ENCODE measurements around the gene SLC35C1.

The SLC35C1 gene

DNA sequence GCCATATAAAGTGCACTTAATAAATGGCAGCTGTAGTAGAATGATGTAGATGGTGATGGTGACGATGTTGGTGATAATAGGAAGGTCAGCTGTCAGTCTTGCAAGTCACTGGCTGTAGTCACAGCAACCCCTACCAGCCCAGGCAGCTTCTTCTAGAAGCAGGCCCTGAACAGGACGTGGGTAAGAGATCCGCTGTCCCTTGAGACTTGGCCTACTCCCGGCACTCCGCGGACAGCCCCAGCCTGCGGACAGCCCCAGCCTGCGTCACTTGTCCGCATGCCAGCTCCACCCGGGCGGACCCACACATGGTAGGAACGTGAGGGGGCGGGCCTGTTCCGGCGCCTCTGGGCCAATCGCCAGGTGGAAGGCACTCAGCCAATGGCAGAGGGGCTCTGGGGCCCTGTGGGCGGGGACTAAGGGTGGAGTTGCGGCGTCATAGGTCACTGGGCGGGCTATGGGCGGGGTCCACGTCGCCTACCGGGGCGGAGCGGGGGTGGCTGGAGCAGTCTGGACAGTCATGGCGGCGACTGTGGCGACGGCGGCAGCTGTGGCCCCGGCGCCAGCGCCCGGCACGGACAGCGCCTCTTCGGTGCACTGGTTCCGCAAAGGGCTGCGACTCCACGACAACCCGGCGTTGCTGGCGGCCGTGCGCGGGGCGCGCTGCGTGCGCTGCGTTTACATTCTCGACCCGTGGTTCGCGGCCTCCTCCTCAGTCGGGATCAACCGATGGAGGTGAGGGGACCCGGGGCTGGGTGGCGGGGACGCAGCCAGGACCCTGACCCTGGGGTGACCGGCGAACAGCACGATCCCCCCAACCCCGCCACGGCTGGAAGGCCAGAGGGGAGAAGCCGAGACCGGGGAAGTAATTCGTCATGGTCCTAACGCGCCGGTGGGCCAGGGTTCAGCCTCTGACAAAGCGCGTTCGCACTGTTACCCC, 42.3 kb downstream of the SLC35C1 start, which contains the start of gene CRY2:
TSS of gene CRY2 (plus strand) at position 502 of the 937 bp plus-strand sequence. CDS start at position 518, 16 bp downstream.
- DNase-seq (ENCODE audit: low read depth in 3 of 3), result peak; percentile 98 to 99 (median 99)

DNA sequence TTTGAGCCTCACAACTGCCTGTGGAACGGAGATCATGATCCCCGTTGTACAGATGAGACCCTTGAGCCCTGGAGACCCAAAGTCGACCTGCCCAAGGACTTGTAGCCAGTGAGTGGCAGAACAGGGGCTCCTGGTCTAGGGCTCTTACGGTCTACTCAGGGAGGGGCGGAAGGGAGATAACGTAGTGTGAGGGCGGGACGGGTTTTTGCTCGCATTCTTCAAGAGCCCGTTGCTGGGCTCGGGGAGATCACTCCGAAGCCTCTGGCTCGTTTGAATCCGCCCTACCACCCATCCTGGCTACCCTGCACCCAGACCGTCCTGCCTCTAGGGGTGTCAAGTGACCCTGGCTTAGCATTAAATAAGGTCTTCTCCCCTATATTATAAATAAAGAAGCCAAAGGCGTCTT, 43.0 kb downstream of the SLC35C1 start:
- peak in 1 of 3 experiments; percentile 8 for DNase-seq (ENCODE audit: low read depth in 3 of 3)

DNA sequence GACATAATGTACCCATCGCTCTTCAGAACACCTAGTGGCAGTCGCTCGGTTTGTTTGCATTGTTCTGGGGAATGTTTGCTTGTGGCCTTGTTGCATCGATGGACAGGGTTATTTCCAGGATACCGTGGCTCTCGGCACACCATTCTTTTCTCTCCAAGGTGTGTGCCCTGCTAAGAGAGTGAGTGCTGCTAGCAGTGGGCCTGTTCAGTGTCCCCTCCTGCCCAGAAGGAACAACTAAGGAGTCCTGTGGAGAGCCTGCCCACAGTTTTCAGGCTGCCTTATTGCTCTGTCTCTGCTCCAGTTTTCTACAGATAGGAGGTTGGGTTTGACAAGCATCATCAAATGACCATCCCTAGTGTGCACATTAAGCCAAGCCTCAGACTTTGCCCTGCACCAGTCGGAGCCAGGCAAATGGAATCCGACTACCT, 43.7 kb downstream of the SLC35C1 start:
- no peak for DNase-seq (ENCODE audit: low read depth in 3 of 3)

DNA sequence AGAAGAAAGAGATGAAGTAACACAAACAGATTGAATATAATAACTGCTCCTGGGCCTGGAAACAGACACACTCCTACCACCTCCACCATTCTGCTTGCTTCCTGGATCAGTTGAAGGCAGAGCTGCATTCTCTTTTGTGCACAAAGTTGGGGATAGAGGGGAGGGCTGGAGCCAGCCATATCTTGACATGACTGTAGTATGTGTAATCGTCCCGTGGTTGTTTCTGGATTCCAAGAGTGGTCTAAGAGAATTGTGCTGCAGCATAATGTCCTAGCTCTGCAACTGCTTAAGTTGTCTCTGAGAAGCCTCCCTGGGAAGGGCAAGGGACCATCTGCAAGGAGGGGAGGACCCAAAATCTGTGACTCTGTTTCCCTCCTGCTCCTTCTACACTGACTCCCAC, 45.5 kb downstream of the SLC35C1 start:
- DNase-seq (ENCODE audit: low read depth in 3 of 3), result no peak

DNA sequence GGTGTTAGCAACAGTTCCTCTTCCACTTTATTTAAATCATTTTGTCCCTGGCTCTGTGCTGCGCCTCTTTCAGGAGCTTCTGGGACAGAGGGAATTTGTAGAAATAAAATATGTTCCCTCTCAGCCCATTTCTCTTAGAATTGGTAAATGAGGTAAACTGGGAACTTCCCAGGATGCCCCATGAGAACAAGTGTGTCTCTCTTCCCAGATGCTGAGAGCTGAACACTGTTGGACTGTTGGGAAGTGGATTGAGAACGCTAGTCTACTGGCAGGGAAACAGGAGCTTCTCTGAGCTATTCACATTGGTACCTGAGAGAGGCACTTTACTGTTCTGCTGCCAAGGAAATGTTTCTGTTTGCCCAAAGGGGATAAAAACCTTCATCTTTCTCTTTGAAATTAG, 46.3 kb downstream of the SLC35C1 start:
- no peak for DNase-seq (ENCODE audit: low read depth in 3 of 3)

DNA sequence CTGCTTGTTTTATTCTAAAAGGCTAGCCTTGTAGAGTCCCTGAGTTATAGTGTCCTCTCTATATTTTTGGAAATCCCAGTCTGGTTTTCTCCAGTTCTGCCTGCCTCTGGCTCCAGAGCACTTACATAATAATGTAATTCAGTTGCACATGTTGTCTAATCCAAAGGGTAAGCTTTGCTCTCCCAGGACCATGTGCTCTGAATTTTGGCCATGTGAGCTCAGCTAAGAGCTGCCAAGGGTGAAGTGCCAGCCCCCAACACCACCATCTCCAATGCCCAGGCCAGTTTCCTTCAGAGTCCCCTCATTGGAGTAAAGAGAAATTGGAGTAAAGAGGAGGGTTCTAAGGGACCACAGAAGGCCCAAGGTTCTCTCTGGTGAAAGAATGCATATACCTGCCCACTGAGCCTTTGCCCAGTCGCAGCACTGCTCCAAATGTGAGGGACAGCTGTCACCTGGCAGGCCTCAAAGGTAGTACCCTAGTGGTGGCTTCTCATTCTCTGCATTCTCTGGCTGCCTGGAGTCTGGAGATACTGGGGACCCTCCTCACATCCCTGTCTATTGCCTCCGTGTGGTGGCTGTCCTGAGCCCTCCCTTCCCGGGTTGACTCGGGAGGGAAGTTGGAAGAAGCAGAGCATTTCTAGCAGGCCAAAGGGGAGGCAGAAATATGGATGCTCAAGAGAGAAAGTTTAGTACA, 47.2 kb downstream of the SLC35C1 start:
- DNase-seq (ENCODE audit: low read depth in 3 of 3), result no peak

DNA sequence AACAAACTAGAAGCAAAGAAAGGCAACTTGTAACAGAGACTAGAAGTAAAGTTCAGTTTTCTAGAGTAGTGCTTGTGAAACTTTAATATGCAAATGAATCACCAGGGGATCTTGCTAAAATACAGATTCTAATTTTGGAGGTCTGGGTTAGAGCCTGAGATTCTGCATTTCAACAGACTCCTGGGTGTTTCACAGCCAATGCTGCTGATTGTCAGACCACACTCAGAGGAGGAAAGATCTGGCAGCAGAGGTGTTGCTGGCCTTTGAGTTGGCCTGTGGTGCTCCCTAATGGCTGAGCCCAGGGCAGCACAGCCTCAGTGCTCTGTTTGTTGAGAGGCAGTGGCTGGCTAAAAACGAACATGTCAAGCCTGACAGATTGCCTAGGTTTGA, 47.8 kb downstream of the SLC35C1 start:
- no peak for DNase-seq (ENCODE audit: low read depth in 3 of 3)

DNA sequence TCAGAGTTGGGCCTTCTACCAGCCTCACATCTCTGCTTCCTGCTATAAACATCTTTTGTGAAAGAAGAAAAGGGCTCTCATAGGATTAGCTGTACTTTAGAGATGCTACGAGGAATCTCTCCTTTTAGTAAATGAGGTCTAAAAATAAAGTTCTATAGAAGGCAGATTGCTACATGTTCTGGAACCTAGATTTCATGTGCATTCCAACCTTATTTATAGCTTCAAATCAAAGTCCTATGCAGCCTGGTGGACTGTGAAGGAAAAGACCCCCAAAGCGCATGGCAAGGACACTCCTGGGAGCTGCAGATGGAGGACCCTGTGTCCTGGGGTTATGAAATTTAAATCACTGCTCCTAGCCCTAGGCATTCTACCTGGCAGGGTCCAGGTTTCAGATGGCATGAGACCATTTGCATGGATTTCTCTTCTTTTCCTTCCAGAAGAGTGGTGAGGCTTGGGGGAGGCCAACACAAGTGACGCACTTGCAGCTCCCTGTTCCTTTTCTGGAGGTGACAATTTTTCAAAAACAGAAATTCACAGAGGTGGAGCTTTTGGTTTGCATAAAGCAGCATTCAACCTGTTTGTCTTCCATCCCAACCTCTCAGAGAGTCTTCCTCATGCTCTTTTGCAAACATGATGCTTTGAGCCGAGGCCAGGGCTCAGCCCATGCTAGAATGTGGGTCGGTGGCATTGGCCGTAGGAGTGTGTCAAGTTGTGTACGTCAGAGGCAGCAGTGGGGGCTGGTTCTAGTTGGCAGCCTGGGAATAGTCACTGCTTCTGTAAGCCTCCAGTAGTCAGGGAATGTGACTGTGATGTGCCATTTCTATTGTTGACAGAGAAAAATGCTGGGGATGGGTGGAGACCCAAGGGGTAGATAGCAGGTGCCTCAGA, 48.6 kb downstream of the SLC35C1 start:
- no peak for DNase-seq (ENCODE audit: low read depth in 3 of 3)

DNA sequence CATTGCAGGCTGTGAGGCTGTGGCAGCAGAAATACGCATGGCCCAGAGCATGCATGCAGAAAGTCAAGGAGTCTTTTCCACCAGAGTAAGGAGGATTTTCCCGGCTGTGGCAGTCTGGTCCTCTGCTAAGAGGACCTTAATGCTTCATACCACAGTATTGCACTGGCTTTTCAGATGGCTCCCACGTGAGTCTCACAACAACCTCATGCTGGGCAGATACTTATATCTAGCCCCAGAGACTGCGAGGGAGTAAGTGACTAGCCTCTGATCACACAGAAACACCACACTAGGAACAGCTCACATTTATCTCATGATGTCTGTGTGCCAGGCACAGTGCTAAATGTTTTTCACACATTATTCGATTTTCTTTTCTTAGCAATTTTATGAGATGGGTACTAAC, 50.4 kb downstream of the SLC35C1 start:
- no peak for DNase-seq (ENCODE audit: low read depth in 3 of 3)

DNA sequence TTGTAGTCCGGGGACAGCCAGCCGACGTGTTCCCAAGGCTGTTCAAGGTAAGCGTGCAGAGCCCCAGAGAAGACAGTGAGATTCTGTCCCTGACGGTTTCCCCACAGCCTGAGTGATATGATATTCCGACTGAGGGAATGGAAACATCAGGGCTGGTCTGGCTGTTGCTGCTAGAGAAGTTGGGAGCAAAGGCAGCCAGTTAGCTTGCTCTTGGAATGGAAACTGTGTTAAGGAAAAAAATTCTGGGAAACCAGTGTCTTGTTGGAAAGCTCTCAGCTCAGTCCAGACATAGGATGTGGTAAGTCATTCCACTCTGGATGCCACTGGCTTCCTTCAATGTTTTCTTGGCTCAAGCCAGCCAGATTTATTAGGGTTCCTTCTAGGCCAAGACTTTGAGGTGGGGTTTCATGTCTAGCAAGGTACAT, 51.1 kb downstream of the SLC35C1 start:
- no peak for DNase-seq (ENCODE audit: low read depth in 3 of 3)

DNA sequence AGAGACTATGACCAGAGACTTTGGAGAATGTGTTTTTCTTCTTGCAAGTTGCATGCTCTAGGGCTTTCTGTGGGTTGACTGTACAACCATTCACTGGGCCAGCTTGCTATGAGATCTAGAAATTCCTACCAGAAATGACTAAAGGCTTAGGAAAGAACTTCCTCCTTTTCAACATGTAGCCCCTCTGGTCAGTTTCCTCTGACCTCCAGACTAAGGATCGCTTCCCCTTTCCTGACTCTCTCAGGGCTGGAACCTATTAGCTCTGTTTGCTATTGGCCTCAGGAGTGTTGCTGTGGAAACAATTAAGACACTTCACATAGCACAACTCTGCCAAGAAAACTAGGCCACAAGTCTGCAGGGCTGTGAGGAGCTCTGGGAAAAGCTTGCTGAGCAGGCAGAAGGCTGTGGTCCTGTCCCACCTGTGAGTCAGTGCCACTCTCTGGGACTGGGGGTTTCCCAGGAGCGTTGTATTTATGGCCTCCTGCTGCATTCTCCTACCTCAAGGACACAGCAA, 53.1 kb downstream of the SLC35C1 start:
- no peak for DNase-seq (ENCODE audit: low read depth in 3 of 3)

DNA sequence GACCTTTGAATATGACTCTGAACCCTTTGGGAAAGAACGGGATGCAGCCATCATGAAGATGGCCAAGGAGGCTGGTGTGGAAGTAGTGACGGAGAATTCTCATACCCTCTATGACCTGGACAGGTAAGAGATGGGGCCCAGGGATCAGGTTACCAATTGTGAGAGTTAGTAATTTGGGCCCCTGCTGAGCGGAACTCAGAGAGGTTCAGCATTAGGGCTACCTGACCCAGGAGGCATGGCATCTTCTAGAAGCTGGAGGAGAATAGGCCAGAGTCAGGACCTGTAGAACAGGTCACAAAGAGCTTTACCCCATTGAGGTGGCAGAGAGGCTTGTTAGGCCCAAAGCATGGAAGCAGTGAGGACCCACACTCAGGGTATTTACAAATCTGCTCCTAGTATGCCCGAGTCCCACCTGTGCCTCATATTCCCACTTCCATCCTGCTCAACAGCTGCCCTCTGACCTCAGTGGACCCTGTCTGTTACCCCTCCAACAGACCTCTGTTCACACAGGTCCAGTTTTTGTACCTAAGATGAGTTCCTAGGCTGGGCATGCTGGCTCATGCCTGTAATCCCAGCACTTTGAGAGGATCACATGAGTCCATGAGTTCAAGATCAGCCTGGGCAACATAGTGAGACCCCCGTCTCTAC, 53.9 kb downstream of the SLC35C1 start:
- DNase-seq (ENCODE audit: low read depth in 3 of 3), result no peak

DNA sequence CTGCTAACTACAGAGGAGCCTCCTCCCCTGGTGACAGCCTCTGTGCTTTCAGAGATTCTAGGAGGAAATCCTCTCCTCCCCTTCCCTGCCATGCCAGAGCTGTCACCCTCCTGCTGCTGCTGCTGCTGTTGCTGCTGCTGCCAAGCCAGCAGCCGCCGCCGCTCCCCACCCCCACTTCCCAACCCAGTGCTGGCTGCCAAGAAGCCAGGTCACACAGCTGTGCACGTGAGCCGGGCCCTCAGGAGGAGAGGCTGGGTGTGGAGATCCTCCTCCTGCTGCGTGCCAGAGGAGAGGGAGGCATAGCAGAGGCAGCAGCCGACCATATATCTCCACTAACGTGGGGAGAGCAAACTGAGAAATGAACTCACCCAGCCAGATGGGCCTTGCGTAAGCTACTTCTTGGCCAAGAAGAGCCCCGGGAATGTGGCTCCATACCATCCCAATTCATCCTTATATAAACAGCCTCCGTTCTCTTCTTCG, 54.8 kb downstream of the SLC35C1 start:
- DNase-seq (ENCODE audit: low read depth in 3 of 3), result no peak

DNA sequence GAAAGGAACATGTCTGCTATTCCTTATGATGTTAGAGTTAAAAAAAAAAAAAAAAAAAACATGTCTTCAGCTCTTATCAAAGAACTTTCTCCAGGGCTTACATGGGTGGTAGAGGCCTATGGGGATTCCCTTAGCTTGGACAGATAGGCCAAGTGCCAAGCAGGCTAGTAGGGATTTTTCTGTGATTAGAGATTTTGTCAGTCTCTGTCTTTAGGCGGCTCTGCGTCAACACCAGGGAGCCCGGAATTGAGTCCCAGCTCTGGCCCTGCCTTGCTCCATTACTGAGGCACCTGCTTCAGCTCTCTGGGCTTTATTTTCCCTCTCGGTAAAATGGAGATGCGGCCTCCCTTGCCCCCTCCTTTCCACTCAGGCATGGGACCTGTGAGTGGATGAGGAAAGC, 55.4 kb downstream of the SLC35C1 start:
- DNase-seq (ENCODE audit: low read depth in 3 of 3), result no peak

DNA sequence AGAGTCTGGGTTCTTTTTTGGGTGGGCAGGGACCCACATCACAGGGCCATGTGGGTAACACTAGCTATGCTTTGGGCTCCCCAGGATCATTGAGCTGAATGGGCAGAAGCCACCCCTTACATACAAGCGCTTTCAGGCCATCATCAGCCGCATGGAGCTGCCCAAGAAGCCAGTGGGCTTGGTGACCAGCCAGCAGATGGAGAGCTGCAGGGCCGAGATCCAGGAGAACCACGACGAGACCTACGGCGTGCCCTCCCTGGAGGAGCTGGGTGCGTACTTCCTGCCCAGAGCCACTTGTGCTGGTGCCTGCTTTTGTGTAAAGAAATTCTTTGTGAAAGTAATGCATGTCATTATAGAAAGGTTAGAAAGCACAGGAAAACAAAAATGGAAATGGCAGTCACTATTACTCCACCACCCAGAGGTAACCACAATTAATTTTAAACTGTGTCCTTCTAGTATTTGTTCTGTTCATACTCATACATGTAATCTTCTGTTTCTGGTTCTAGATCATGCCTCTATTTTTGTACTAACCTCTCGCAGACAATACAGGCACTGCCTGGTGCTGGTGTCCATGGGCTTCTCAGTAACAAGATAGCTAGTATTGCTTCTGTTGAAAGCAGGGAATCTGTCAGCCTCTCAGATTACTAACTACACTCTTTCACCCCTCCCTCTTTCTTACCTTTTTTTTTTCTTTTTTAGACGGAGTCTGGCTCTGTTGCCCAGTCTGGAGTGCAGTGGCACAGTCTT, 56.0 kb downstream of the SLC35C1 start:
- no peak for DNase-seq (ENCODE audit: low read depth in 3 of 3)

All from stimulated activated CD4-positive, alpha-beta T cell treated with anti-CD3 and anti-CD28 coated beads, TNF-alpha, amount 100 ng/mL, for 4 hours (primary cell).